IPS-11a (cell line): ENCODE measurements around the gene B3GNT4.

Experiments
- H3K4me3 ChIP-seq: one replicate; pipeline ENCODE4 v1.5.1; 2013; ENCODE audit warnings: low read depth, low read length, control low read depth

The B3GNT4 gene

GRCh38 chr12:122187466-122187865, 16.0 kb upstream of the B3GNT4 start:
- no peak overlapping the region for H3K4me3 ChIP-seq

GRCh38 chr12:122189626-122190475, 13.7 kb upstream of the B3GNT4 start:
- H3K4me3 ChIP-seq, result no peak overlapping the region

GRCh38 chr12:122190842-122191668, 12.5 kb upstream of the B3GNT4 start:
- H3K4me3 ChIP-seq, result no peak overlapping the region

GRCh38 chr12:122192441-122192840, 11.1 kb upstream of the B3GNT4 start:
- no peak overlapping the region for H3K4me3 ChIP-seq

GRCh38 chr12:122194804-122195203, 8.7 kb upstream of the B3GNT4 start:
- no peak overlapping the region for H3K4me3 ChIP-seq

- H3K4me3 ChIP-seq, result no peak overlapping the region
Measured at GRCh38 chr12:122195405-122195804, 8.1 kb upstream of the B3GNT4 start.

- H3K4me3 ChIP-seq, result no peak overlapping the region
Measured at GRCh38 chr12:122197612-122197966, 5.9 kb upstream of the B3GNT4 start.

- no peak overlapping the region for H3K4me3 ChIP-seq
Measured at GRCh38 chr12:122199484-122200355, 3.8 kb upstream of the B3GNT4 start.

- H3K4me3 ChIP-seq, result no peak overlapping the region
Measured at GRCh38 chr12:122200541-122201175, 2.9 kb upstream of the B3GNT4 start.

- H3K4me3 ChIP-seq, result no peak overlapping the region
Measured at GRCh38 chr12:122201381-122201780, 2.1 kb upstream of the B3GNT4 start.

GRCh38 chr12:122202017-122202416, 1.5 kb upstream of the B3GNT4 start:
- no peak overlapping the region for H3K4me3 ChIP-seq

GRCh38 chr12:122202811-122203210, 698 bp upstream of the B3GNT4 start:
- peak overlapping the region; percentile 49 for H3K4me3 ChIP-seq

- H3K4me3 ChIP-seq, result peak overlapping the region; percentile 31
Measured at GRCh38 chr12:122204167-122205052, 901 bp downstream of the B3GNT4 start.

- no peak overlapping the region for H3K4me3 ChIP-seq
Measured at GRCh38 chr12:122205053-122205925, 1.8 kb downstream of the B3GNT4 start.

- no peak overlapping the region for H3K4me3 ChIP-seq
Measured at GRCh38 chr12:122206111-122206881, 2.8 kb downstream of the B3GNT4 start.

GRCh38 chr12:122206976-122207375, 3.5 kb downstream of the B3GNT4 start:
- no peak overlapping the region for H3K4me3 ChIP-seq

GRCh38 chr12:122207391-122207790, 3.9 kb downstream of the B3GNT4 start:
- H3K4me3 ChIP-seq, result no peak overlapping the region
